GM19463 (cell line): Measurements from ENCODE around the gene MOG.
A peak's percentile ranks its signal among the peaks of the same experiment; 100 is the strongest.

Experiments
- ATAC-seq: cut with Tn5 transposase; IDR thresholded peaks from one replicate; pipeline ENCODE4 v1.9.1; 2021; ENCODE audit warnings: mild to moderate bottlenecking, moderate library complexity; ENCODE audit not compliant: unreplicated experiment

The MOG gene

DNA sequence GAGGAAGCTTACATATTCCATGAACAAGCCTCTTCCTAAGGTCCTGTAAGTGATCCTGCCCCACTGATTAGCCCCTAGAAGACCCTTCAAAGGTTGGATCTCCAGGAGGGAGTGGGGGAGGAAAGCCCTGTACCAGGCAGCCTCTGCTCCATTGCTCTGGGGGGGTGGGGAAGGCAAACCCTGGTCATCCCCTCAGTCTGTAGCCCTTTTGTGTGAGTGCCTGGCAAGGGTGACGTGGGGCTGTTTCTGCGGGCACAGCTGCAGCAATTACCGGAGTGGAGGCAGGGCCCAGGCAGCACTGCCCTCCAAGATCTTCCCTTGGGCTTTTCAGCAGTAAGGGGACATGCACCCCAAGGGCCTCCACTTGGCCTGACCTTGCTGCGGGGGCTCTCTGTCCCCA lies at the start of gene MOG:
Gene MOG, plus strand, starts transcription at position 295 of the 400 bp plus-strand sequence. CDS start 118 bp downstream, outside the sequence.
- ATAC-seq: no peak

- ATAC-seq: no peak
These were observed 48.8 kb upstream of the MOG start for GRCh38 chr6:29608131-29608530.

- ATAC-seq: no peak
These were observed 46.4 kb upstream of the MOG start for GRCh38 chr6:29610540-29610939.

DNA sequence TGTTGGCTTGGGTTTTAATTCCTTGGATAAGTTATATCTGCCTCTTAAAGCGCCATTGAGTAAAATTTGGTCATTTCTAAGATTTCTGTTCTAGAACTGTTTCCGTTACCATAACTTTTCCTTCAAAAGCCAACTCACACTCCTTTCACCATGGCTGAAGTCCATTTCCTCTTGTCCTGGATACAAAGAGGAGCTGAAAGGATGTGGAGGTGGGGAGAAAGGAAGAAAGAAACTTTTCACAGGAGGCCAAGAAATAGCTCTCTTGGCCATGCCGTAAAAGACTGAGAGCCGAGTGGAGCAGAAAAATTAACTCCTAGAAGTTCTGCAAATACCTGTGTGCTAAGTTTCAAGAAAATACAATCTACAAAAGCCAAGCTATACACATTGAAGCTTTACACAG lies 45.5 kb upstream of the MOG start:
- no peak for ATAC-seq

- no peak for ATAC-seq
These were observed 38.9 kb upstream of the MOG start for GRCh38 chr6:29617782-29618554.

DNA sequence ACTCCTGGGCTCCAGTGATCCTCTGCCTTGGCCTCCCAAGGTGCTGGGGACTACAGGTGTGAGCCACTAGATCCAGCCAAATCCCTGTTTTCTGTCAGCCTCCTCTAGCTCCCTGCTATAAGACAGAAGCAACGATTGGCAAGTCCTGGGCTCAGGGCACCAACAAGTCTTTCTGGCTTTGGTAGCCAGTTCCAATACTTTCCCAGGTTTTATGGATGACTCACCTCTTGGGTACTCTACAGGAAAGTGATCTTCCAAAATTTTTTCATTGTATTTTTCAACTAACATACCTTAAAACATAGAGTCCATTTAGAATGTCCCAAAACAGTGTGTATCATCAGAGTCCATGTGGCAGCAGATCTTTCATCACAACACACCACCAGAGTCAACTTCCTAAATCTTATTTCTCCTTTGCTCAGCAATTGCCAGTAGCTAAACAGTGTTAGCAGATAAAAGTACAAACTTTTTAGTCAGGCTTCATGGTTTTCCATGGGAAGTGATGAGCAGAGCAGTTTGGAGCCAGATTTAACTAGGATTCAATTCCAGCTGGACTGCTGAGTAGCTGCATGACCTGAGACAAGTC lies 37.2 kb upstream of the MOG start:
- ATAC-seq: no peak

- no peak for ATAC-seq
These were observed 36.3 kb upstream of the MOG start for GRCh38 chr6:29620630-29621029.

DNA sequence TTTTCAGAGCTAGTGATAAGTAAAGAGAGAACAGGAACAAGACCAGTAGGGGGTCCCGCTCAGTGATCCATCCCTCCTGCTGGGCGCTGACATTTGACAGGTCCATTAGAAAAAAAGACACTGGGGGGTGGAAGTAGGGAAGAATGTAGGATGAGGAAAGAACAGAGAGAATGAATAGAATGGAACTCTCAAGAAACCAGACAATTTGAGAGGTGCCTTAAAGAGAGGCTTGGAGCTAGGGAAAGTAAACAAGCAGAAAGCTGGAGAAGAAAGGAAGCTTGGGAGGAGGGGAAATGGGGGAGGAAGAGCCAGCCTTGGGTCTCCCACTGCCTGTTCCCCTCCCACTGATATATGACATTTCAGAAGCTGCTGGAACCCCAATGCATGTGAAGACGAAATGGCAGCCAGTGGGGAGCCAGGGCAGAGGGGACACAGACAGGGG lies 32.4 kb upstream of the MOG start:
- ATAC-seq: no peak

DNA sequence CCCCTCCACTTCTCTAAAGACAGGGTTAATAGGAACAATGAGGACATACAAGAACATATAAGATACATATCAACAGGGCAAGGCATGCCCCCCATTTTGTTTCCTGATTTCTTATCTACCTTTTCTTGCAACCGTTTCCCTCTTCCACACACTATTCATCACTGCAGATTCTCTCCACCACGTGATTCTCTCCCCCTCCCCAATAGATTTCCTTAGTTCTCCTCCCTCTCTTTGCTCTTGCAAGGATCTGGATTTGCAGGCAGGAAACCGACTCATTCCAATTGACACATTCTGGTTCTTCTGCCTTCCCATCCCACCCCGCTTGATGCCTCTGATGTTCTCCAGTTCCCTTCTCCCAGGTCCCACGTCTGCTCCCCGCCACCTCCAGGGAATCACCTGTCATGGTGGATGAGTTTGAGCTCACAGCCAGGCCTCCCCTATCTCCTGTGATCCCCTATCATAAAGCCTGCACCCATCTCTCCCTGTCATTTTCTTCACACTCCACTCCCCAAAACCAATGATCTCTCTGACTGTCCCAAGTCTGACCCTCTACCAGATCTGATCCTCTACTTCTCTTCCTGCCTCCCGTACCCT lies 31.5 kb upstream of the MOG start:
- no peak for ATAC-seq

DNA sequence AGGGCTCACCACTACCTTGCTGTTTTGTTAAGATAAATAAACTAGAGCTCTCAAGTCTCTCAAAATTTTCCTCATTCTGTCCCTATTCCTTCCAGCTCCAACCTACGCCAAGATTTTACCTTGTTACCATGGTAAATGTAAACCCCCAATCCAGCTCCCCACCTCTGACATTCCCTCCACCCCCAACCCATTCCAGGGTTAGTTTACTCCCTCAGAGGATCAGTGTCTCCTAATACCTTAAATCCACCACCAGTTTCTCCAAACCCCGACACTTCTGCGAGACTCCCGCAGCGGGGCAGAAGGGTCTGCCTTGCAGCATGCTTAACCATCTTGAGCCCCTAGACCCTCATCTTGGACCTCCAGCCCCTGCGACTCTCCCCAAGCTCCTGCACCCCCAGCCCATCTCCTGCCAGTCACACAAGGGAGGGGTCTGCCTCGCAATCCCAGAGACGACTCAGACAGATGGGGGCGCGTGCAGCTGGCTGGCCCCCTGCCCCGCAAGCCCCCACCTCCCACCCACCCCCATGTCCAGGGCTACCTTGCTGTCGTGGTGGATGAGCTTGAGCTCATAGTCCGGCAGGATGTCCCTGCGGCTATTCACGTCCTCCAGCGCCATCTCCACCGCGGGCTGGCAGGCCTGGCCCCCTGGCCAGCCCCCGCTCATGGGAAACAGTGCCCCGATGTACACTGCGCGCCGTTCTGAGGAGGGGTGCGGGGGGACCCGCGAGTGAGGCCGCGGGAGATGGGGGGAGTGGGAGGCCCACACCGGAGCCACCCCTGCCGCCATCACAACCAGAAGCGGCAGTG lies 29.7 kb upstream of the MOG start:
- no peak for ATAC-seq

- ATAC-seq: no peak
These were observed 29.0 kb upstream of the MOG start for GRCh38 chr6:29627755-29628418.

GRCh38 chr6:29628419-29629281 lies 28.2 kb upstream of the MOG start:
- ATAC-seq: no peak

DNA sequence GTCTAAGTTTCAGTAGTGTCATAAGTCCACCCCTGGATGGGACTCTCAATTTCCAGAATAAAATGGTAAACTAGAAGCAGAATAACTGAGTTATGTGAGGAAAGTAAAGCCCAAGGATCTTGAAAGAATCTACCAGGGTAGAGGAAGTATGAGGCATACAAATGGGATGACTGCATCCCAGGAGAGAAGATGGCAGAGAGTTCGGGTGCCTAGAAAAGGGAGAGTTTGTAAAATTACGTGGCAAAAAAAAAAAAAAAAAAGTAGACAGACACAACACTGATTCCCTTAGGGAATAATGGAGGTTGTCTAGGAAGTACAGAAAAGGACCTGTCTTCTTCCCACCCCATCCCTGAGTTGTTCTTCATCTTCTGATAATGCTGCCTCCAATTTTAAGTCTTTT lies 27.3 kb upstream of the MOG start:
- no peak for ATAC-seq

- no peak for ATAC-seq
These were observed 26.6 kb upstream of the MOG start for GRCh38 chr6:29630315-29630714.

DNA sequence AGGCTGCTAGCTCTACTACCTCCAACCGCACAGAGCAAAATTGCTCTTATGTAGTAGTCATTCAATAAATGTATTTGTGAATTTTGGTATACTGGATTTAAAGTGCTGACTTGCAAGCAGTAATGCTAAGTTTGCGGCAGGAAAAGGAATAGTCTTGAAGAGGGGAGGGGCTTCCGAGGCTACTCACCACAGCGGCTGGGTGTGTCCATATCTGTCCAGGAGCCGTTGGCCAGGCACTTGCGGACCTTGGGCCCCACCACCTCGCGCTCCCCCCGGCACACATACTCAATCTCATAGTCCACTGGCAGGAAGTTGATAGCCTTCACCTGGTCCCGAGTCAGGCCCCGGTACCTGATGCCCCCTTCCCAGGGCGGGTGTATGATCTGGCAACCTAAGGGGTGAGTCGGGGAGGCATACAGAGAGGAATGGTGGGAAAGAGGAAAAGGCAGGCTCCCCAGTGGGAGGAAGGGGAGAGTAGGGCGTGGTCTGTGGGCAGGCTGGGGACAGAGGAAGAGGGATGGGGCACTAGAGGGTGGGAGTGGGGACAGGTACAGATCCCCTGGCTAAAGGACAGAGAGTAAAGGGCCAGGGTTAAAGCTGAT lies 25.6 kb upstream of the MOG start:
- ATAC-seq: no peak

GRCh38 chr6:29631860-29632731 lies 24.8 kb upstream of the MOG start:
- ATAC-seq: peak; percentile 28

- ATAC-seq: peak; percentile 80
These were observed 23.9 kb upstream of the MOG start, which contains the start of gene GABBR1 for GRCh38 chr6:29632789-29633533. Gene GABBR1, minus strand, starts transcription at chr6:29633183. Its CDS starts 798 bp downstream, at chr6:29632385.

- ATAC-seq: no peak
These were observed 23.4 kb upstream of the MOG start for GRCh38 chr6:29633534-29633905.
